ENCODE results near the gene THAP7.

The THAP7 gene

DNA sequence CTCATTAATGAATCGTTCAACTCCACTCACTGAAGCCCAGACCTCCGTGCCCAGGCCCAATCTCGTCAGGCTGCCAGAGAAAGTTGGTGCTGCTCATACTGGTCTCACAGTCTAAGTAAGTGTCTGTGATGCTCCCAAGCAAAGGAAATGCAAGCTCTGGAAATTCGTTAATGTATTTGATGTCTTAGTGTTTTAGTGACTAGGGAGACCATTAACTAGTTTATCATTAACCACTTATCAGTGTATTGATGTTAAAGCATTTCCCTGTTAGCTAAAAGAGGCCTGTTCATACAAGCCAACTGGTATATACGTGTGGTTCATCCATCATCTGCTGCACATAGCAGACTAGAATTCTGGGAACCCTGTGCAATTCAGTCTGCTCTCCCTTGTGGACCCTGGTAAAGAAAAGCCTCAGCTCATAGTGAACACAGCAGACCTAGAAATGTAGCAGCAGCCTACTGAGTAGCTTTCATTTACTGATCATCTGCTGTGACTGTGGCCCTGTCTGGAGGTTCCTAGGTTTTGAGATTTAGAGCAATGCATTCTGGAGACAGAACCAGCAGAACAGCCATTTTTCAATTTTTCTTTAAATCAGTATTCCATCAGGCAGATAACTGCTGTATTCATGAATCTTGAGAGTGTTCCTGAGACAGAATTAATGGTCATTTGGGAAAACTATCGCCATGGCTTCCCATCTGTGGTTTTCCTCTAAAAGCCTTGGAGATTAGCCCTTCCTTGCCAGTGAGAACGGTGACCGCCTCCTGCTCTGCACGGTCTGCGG, 50.6 kb downstream of the THAP7 start:
- peaks cover 76% of the 10 kb centered on the region for H3K36me3 Mint-ChIP-seq (ENCODE audit: low read depth)
- peaks cover 28% of the 10 kb centered on the region for H3K4me1 Mint-ChIP-seq (ENCODE audit: low read depth)
- peaks cover 2% of the 10 kb centered on the region for H3K27me3 Mint-ChIP-seq
- no peak for DNase-seq
- H3K9me3 Mint-ChIP-seq, result no peaks in the 10 kb centered on the region
- no peak overlapping the region for H3K4me3 Mint-ChIP-seq
- H3K27ac Mint-ChIP-seq, result peak overlapping the region; percentile 41

DNA sequence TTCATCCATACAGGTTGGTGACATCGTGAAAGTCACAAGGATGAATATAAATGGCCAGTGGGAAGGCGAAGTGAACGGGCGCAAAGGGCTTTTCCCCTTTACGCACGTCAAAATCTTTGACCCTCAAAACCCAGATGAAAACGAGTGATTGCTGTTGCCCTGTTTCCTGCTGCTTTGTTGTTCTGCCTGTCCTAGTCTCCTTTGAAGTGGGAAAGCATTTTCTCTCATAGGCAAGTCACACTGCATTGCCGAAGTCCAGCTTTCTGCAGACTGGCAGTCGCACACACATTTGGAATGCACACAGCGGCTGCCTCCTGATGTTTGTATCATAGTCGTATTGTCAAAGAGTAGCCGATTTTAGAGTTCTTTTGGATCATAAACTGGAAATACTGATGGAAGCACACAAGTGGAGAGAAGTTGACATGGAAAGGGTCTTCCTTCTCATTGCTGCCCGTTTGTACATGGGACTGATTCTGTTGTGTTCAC, 52.2 kb downstream of the THAP7 start:
- no peak overlapping the region for H3K4me3 Mint-ChIP-seq
- H3K27me3 Mint-ChIP-seq, result no peaks in the 10 kb centered on the region
- peak overlapping the region; percentile 30 for H3K27ac Mint-ChIP-seq
- peaks cover 40% of the 10 kb centered on the region for H3K4me1 Mint-ChIP-seq (ENCODE audit: low read depth)
- no peaks in the 10 kb centered on the region for H3K9me3 Mint-ChIP-seq
- no peak for DNase-seq
- H3K36me3 Mint-ChIP-seq (ENCODE audit: low read depth), result peaks cover 88% of the 10 kb centered on the region

Data from activated T-cell treated with anti-CD3 and anti-CD28 coated beads, Interleukin-2, amount 50 U/mL, for 24 hours (primary cell).